Measurements from ENCODE around the gene HDX. TPM values are rescaled to one million over a fixed set of nuclear protein-coding genes. Genes with fewer than 3 reads are reported as not detected.

HDX gene
- total and polyA plus RNA-seq, 2 donors = 0.94 to 1.0 TPM

- no peak for DNase-seq (ENCODE audit: low read depth in 6 of 9, low spot score in 9 of 9)
- Histone ChIP-seq H3K4me1 (ENCODE audit: control insufficient read depth in 2 of 2, insufficient read depth in 2 of 2, low read length in 2 of 2) (no peaks in the 10 kb centered on the region), H3K9me3 (ENCODE audit: control insufficient read depth in 2 of 2, insufficient read depth in 1 of 2, low read length in 1 of 2) (no peaks in the 10 kb centered on the region), H3K27ac (ENCODE audit: low read depth in 1 of 2, low read length in 1 of 2) (no peak overlapping the region), H3K27me3 (ENCODE audit: control insufficient read depth in 2 of 2, insufficient read depth in 1 of 2, low read length in 1 of 2) (no peaks in the 10 kb centered on the region), H3K36me3 (ENCODE audit: control insufficient read depth in 2 of 2, insufficient read depth in 2 of 2, low read length in 1 of 2) (no peaks in the 10 kb centered on the region), H3K4me3 (ENCODE audit: low read length in 2 of 2) (no peak overlapping the region)
- 96% methylated on average over 2 of the region's 2 CpGs for WGBS
Measured at GRCh38 chrX:84475101-84475500, 27.2 kb downstream of the HDX start.

- no peak for DNase-seq (ENCODE audit: low read depth in 6 of 9, low spot score in 9 of 9)
Measured at GRCh38 chrX:84469226-84469625, 33.0 kb downstream of the HDX start.

GRCh38 chrX:84467898-84468297 is 34.4 kb downstream of the HDX start:
- H3K4me1 ChIP-seq (ENCODE audit: control insufficient read depth in 2 of 2, insufficient read depth in 2 of 2, low read length in 2 of 2) = no peaks in the 10 kb centered on the region
- H3K9me3 ChIP-seq (ENCODE audit: control insufficient read depth in 2 of 2, insufficient read depth in 1 of 2, low read length in 1 of 2) = no peaks in the 10 kb centered on the region
- H3K36me3 ChIP-seq (ENCODE audit: control insufficient read depth in 2 of 2, insufficient read depth in 2 of 2, low read length in 1 of 2) = no peaks in the 10 kb centered on the region
- no peaks in the 10 kb centered on the region for H3K27me3 ChIP-seq (ENCODE audit: control insufficient read depth in 2 of 2, insufficient read depth in 1 of 2, low read length in 1 of 2)
- no peak overlapping the region for H3K4me3 ChIP-seq (ENCODE audit: low read length in 2 of 2)
- DNase-seq (ENCODE audit: low read depth in 6 of 9, low spot score in 9 of 9) = no peak
- 100% methylated on average over 1 of the region's 1 CpG for WGBS
- no peak overlapping the region for H3K27ac ChIP-seq (ENCODE audit: low read depth in 1 of 2, low read length in 1 of 2)

More at GRCh38 chrX:84469226-84469625, 33.0 kb downstream of the HDX start:
- Histone ChIP-seq H3K4me3 (ENCODE audit: low read length in 2 of 2) (no peak overlapping the region), H3K9me3 (ENCODE audit: control insufficient read depth in 2 of 2, insufficient read depth in 1 of 2, low read length in 1 of 2) (no peaks in the 10 kb centered on the region), H3K4me1 (ENCODE audit: control insufficient read depth in 2 of 2, insufficient read depth in 2 of 2, low read length in 2 of 2) (no peaks in the 10 kb centered on the region), H3K27ac (ENCODE audit: low read depth in 1 of 2, low read length in 1 of 2) (no peak overlapping the region), H3K27me3 (ENCODE audit: control insufficient read depth in 2 of 2, insufficient read depth in 1 of 2, low read length in 1 of 2) (no peaks in the 10 kb centered on the region), H3K36me3 (ENCODE audit: control insufficient read depth in 2 of 2, insufficient read depth in 2 of 2, low read length in 1 of 2) (no peaks in the 10 kb centered on the region)
- WGBS = 57% methylated on average over 3 of the region's 3 CpGs

GRCh38 chrX:84453351-84454246 is 48.7 kb downstream of the HDX start:
- no peak for DNase-seq (ENCODE audit: low read depth in 6 of 9, low spot score in 9 of 9)
- Histone ChIP-seq H3K4me3 (ENCODE audit: low read length in 2 of 2) (no peak overlapping the region), H3K9me3 (ENCODE audit: control insufficient read depth in 2 of 2, insufficient read depth in 1 of 2, low read length in 1 of 2) (no peaks in the 10 kb centered on the region), H3K27ac (ENCODE audit: low read depth in 1 of 2, low read length in 1 of 2) (no peak overlapping the region), H3K27me3 (ENCODE audit: control insufficient read depth in 2 of 2, insufficient read depth in 1 of 2, low read length in 1 of 2) (no peaks in the 10 kb centered on the region), H3K4me1 (ENCODE audit: control insufficient read depth in 2 of 2, insufficient read depth in 2 of 2, low read length in 2 of 2) (no peaks in the 10 kb centered on the region), H3K36me3 (ENCODE audit: control insufficient read depth in 2 of 2, insufficient read depth in 2 of 2, low read length in 1 of 2) (no peaks in the 10 kb centered on the region)
- WGBS = 95% methylated on average over 2 of the region's 2 CpGs

- Histone ChIP-seq H3K27me3 (ENCODE audit: control insufficient read depth in 2 of 2, insufficient read depth in 1 of 2, low read length in 1 of 2) (no peaks in the 10 kb centered on the region), H3K4me1 (ENCODE audit: control insufficient read depth in 2 of 2, insufficient read depth in 2 of 2, low read length in 2 of 2) (no peaks in the 10 kb centered on the region), H3K27ac (ENCODE audit: low read depth in 1 of 2, low read length in 1 of 2) (no peak overlapping the region), H3K36me3 (ENCODE audit: control insufficient read depth in 2 of 2, insufficient read depth in 2 of 2, low read length in 1 of 2) (no peaks in the 10 kb centered on the region), H3K4me3 (ENCODE audit: low read length in 2 of 2) (no peak overlapping the region), H3K9me3 (ENCODE audit: control insufficient read depth in 2 of 2, insufficient read depth in 1 of 2, low read length in 1 of 2) (no peaks in the 10 kb centered on the region)
- 94% methylated on average over 1 of the region's 1 CpG for WGBS
- DNase-seq (ENCODE audit: low read depth in 6 of 9, low spot score in 9 of 9) = no peak
Measured at GRCh38 chrX:84441143-84441542, 61.1 kb downstream of the HDX start.

- H3K27ac ChIP-seq (ENCODE audit: low read depth in 1 of 2, low read length in 1 of 2) = no peak overlapping the region
Measured at GRCh38 chrX:84415140-84415539, 87.1 kb downstream of the HDX start.

GRCh38 chrX:84363663-84364062 is 138.6 kb downstream of the HDX start:
- Histone ChIP-seq H3K27me3 (ENCODE audit: control insufficient read depth in 2 of 2, insufficient read depth in 1 of 2, low read length in 1 of 2) (no peaks in the 10 kb centered on the region), H3K27ac (ENCODE audit: low read depth in 1 of 2, low read length in 1 of 2) (no peak overlapping the region), H3K36me3 (ENCODE audit: control insufficient read depth in 2 of 2, insufficient read depth in 2 of 2, low read length in 1 of 2) (no peaks in the 10 kb centered on the region), H3K9me3 (ENCODE audit: control insufficient read depth in 2 of 2, insufficient read depth in 1 of 2, low read length in 1 of 2) (no peaks in the 10 kb centered on the region), H3K4me1 (ENCODE audit: control insufficient read depth in 2 of 2, insufficient read depth in 2 of 2, low read length in 2 of 2) (no peaks in the 10 kb centered on the region), H3K4me3 (ENCODE audit: low read length in 2 of 2) (no peak overlapping the region)
- DNase-seq (ENCODE audit: low read depth in 6 of 9, low spot score in 9 of 9) = no peak
- WGBS = 71% methylated on average over 1 of the region's 1 CpG

More at GRCh38 chrX:84415140-84415539, 87.1 kb downstream of the HDX start:
- DNase-seq (ENCODE audit: low read depth in 6 of 9, low spot score in 9 of 9) = no peak
- no peak overlapping the region for H3K4me3 ChIP-seq (ENCODE audit: low read length in 2 of 2)
- no peaks in the 10 kb centered on the region for H3K36me3 ChIP-seq (ENCODE audit: control insufficient read depth in 2 of 2, insufficient read depth in 2 of 2, low read length in 1 of 2)
- no peaks in the 10 kb centered on the region for H3K27me3 ChIP-seq (ENCODE audit: control insufficient read depth in 2 of 2, insufficient read depth in 1 of 2, low read length in 1 of 2)
- H3K9me3 ChIP-seq (ENCODE audit: control insufficient read depth in 2 of 2, insufficient read depth in 1 of 2, low read length in 1 of 2) = no peaks in the 10 kb centered on the region
- no peaks in the 10 kb centered on the region for H3K4me1 ChIP-seq (ENCODE audit: control insufficient read depth in 2 of 2, insufficient read depth in 2 of 2, low read length in 2 of 2)

- no peak for DNase-seq (ENCODE audit: low read depth in 6 of 9, low spot score in 9 of 9)
- WGBS = 94% methylated on average over 3 of the region's 3 CpGs
Measured at GRCh38 chrX:84363051-84363450, 139.2 kb downstream of the HDX start.

GRCh38 chrX:84362184-84362838 is 139.9 kb downstream of the HDX start:
- H3K9me3 ChIP-seq (ENCODE audit: control insufficient read depth in 2 of 2, insufficient read depth in 1 of 2, low read length in 1 of 2) = no peaks in the 10 kb centered on the region
- no peaks in the 10 kb centered on the region for H3K27me3 ChIP-seq (ENCODE audit: control insufficient read depth in 2 of 2, insufficient read depth in 1 of 2, low read length in 1 of 2)
- WGBS = 97% methylated on average over 3 of the region's 3 CpGs
- H3K4me1 ChIP-seq (ENCODE audit: control insufficient read depth in 2 of 2, insufficient read depth in 2 of 2, low read length in 2 of 2) = no peaks in the 10 kb centered on the region
- no peaks in the 10 kb centered on the region for H3K36me3 ChIP-seq (ENCODE audit: control insufficient read depth in 2 of 2, insufficient read depth in 2 of 2, low read length in 1 of 2)
- no peak for DNase-seq (ENCODE audit: low read depth in 6 of 9, low spot score in 9 of 9)
- no peak overlapping the region for H3K4me3 ChIP-seq (ENCODE audit: low read length in 2 of 2)
- H3K27ac ChIP-seq (ENCODE audit: low read depth in 1 of 2, low read length in 1 of 2) = no peak overlapping the region

More at GRCh38 chrX:84363051-84363450, 139.2 kb downstream of the HDX start:
- Histone ChIP-seq H3K4me3 (ENCODE audit: low read length in 2 of 2) (no peak overlapping the region), H3K9me3 (ENCODE audit: control insufficient read depth in 2 of 2, insufficient read depth in 1 of 2, low read length in 1 of 2) (no peaks in the 10 kb centered on the region), H3K27me3 (ENCODE audit: control insufficient read depth in 2 of 2, insufficient read depth in 1 of 2, low read length in 1 of 2) (no peaks in the 10 kb centered on the region), H3K4me1 (ENCODE audit: control insufficient read depth in 2 of 2, insufficient read depth in 2 of 2, low read length in 2 of 2) (no peaks in the 10 kb centered on the region), H3K27ac (ENCODE audit: low read depth in 1 of 2, low read length in 1 of 2) (no peak overlapping the region), H3K36me3 (ENCODE audit: control insufficient read depth in 2 of 2, insufficient read depth in 2 of 2, low read length in 1 of 2) (no peaks in the 10 kb centered on the region)
